Tongue (tissue), 2 donors: ENCODE measurements around the gene SGPP2. TPM values are rescaled to one million over a fixed set of nuclear protein-coding genes. Genes with fewer than 3 reads are reported as not detected.
"Not testable (repeated sequence)": the region's sequence is repeated elsewhere in the genome, so short reads cannot be mapped to it uniquely, and the experiment has no call there.

Experiments used
- DNase-seq: peaks from one replicate; pipeline ENCODE4 v3.0.0-alpha.2; 2015
- total RNA-seq: library from RNA; depleted of rRNA; stranded (reverse); fragments of >200 nt; gene quantifications from one replicate; pipeline ENCODE4 v1.2.3, GENCODE V29; 2014

The SGPP2 gene
- 2.3 TPM for total RNA-seq

- no peak for DNase-seq
These were observed at the start of gene SGPP2 for GRCh38 chr2:222424276-222424728. TSS of gene SGPP2 (plus strand) at chr2:222424543. CDS start at chr2:222424603, 60 bp downstream.

DNA sequence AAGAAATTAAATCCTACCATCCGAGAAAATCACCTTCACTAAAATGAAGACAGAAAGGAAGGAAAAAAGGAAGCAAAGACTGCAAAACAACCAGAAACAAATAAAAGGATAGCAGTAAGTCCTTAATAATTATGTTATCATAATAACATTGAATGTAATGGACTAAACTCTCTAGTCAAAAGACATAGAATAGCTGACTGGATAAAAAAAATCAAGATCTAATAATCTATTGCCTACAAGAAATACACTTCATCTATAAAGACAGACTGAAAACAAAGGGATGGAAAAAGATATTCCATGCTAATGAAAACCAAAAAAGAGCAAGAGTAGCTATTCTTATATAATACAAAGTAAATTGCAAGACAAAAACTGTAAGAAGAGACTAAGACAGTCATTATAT is 48.5 kb upstream of the SGPP2 start:
- DNase-seq: no peak

GRCh38 chr2:222380456-222380855 is 43.9 kb upstream of the SGPP2 start:
- no peak for DNase-seq

- DNase-seq: no peak
These were observed 42.8 kb upstream of the SGPP2 start for GRCh38 chr2:222381566-222381965.

DNA sequence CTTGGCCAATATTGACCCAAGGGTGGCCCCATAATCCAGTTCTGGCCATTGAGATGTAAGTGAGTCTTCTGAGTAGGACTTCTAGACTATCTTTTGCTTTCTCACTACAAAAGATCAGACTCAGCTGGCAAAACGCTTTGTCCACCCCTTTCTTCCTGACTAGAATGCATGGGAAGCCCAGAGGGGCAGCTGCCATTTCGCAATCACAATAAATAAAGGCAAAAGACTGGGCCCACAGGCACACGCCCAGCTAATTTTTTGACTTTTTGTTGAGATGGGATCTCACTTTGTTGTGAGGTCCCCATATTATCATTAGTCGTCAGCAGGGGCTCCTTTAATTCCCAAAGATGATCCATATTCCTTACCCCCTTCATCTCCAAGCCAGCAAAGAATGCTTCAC is 41.1 kb upstream of the SGPP2 start:
- no peak for DNase-seq

DNA sequence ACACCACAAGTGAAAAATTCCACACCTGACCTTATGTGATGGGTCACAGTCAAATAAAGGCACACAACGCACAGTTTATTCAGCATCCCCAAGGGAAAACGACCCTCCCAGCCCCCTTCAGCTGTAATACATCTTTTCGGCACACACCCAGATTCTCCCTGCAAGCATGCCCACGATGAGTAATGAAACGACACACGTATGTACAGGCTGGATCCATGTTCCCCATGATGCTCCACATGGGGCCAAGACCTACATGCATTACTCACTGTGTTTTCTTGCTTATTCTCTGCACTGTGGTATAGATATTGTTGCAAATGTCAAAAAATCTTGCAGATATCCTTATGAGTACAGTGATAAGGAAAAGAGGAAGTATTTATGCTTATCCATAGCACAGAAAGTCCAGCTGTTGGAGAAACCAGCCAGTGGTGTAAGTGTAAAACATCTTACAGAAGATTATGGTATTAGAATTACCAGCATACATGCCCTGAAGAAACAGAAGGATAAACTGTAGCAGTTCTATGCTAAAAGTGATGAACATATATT is 32.5 kb upstream of the SGPP2 start:
- no peak for DNase-seq

DNA sequence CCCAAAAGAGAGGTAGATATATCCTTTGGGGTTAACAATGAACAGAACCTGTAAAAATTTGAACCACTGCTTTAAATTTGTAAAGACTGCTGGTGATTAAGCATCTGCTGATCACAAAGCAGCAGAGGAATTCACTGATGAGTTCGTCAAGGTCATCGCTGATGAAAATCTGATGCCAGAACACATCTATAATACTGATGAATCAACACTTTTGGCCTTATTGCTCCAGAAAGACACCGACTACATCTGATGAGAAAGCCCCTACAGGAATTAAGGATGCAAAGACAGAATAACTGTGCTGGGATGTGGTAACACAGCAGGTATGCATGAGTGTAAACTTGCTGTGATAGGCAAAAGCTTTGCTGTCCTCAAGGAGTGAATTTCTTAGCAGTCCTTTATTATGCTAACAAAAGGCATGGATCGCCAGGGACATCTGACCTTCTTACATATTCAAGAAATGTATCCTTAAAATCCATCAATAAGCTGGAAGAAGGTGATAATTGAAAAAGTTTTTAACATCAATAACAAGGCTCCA is 30.5 kb upstream of the SGPP2 start:
- no peak for DNase-seq

GRCh38 chr2:222398446-222398885 is 25.9 kb upstream of the SGPP2 start:
- DNase-seq: peak; percentile 1

DNA sequence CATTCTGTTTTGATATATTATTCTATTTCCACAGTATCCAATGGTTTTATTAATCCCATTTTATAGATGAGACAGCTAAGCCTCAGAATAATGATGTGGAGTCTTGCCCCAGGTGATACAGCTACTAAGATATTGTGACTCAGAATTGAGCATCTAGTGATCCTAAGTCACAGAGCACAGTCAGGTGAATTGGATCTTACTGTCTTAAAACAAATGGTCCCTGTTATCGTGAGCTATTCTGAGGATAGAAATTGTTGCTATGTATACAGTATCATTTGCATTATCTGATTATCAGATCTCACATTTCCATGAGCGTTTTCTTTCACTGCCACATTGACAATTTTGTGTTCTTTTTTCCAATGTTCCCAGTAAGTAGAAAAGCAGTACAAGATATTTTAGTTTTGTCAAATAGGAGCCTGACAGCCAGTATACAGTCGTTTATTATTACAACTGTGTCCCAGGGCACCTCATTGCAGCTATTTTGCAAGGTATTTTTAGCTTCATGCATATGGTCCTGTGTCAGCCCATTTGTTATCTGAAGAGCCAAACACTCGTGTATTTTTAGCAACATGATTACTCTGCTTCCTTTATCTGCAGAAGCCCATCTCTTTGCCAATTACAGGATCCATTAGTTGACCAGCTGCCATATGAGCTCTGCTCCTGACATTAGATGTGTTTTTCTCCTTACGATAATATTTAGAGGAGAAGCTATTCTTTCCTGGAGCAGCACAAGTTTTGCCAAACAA is 25.1 kb upstream of the SGPP2 start:
- peak; percentile 57 for DNase-seq

- no peak for DNase-seq
These were observed 20.0 kb upstream of the SGPP2 start for GRCh38 chr2:222404151-222404905.

DNA sequence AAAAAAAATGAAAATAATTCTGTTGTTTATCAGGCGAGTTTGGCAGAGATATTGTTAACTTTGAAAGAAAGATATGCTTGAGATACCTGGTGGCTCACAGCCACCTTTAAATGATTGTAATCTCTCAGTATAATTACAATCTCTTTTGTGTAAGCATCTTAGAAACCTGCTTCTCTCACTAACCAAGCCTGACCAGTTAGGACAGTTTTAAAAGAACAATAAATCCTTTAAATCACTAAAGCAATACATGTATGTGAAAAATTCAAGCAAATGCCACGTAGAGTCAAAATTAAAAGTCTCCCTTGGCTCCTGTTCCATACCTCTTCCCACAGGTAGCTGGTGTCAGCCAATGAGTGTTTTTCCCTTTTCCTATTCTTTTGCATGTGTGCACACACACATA is 15.7 kb upstream of the SGPP2 start:
- no peak for DNase-seq

DNA sequence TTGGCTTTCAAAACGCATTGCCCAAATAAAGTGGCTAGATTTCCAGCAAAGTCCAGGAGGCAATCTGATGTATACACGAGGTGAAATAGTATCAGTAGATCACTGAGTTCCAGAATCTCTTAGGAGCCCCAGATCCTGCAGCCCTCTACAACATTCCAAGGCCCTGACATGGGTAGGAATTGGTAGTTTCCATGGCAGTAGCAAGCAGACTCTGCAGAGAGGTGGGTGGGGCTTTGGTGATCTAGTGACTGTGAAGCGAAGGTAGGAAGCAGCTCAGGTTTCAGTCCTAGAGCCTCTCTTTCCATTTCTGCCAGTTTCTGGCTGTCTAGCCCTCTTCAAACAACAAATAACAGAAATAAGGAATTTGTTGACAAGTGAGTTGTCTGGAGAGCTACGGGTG is 13.8 kb upstream of the SGPP2 start:
- DNase-seq: peak; percentile 33

DNA sequence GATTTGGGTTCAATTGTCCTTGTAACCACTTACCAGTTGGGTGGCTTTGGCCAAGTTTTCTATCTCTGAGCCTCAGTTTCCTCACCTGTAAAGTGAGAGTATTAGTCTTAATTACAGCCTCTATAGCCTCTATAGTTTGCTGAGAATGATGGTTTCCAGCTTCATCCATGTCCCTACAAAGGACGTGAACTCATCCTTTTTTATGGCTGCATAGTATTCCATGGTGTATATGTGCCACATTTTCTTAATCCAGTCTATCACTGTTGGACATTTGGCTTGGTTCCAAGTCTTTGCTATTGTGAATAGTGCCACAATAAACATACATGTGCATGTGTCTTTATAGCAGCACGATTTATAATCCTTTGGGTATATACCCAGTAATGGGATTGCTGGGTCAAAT is 12.0 kb upstream of the SGPP2 start:
- not testable (repeated sequence) for DNase-seq

DNA sequence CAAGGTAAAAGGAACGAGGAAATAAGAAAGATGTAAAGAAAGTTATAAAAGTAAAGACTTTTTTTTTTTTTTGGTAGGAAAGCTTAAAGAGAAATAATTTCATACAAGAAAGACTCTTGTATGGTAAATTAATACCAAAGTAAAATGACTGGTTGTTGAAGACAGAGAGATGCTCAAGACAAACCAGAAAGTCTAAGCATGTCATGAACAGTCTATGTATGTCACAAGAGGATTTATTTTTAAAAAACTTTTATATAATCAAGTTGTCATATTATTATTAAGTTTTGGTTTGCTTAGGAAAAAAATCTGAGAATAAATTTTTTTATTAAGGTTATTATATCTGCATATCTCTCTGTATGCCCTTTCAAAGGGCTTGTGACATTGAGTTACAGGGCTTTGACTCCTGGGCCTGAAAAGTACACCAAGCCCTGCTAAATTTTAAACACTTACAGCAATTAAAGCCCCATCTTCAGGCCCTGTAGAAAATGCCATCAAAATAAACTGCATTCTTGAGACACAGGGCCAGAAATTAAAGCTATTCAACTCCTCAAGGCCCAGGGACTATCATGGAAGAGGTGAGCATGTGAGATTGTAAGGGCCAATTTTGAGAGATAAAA is 10.9 kb upstream of the SGPP2 start:
- no peak for DNase-seq

DNA sequence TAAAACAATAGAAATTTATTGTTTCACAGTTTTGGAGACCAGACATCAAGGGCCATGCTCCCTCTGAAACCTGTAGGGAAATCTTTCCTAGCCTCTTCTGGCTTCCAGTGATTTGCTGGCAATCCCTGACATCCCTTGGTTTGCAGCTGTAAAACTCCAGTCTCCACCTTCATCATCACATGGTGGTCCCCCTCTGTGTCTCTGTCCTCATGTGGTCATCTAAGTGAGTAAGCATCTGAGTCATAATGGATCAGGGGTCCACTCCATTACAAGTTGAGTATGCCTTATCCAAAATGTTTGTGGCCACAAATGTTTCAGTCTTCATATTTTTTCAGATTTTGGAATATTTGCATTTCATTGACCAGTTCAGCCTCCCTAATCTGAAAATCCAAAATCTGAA is 5.6 kb upstream of the SGPP2 start:
- no peak for DNase-seq

DNA sequence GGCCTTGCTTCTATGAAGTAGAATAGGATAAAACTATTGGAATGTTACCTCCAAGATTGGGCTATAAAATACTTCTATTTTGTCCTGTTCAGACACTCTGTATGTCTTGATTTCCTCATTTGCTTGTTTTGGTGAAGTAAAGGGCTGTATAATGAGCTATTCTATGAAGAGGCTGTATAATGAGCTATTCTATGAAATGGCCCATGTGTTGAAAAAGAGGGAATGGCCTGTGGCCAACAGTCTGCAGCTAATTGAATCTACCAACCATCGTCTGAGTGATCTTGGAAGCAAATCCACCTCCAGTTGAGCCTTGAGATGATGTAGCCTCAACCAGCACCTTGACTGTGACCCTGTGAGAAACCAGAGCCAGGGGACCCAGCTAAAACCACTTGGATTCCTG is 3.8 kb upstream of the SGPP2 start:
- DNase-seq: no peak

DNA sequence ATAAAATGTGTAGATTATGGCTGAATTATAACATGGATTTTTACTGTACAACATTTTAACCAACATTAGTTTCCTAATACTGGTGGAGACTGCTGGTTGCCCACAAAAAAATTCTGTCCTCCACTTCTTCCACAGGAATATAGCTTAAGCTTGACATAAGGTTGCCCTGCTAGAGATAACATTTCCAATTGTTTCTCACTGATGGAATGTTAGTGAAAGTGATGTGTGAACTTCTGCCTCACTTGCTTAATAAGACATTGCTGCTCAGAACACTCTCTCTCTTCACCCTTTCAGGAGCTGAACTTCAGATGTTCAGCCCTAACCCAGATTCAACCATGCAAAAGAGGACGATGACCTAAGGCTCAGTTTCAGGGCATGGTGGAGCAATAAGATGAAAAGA is 2.7 kb upstream of the SGPP2 start:
- no peak for DNase-seq

DNA sequence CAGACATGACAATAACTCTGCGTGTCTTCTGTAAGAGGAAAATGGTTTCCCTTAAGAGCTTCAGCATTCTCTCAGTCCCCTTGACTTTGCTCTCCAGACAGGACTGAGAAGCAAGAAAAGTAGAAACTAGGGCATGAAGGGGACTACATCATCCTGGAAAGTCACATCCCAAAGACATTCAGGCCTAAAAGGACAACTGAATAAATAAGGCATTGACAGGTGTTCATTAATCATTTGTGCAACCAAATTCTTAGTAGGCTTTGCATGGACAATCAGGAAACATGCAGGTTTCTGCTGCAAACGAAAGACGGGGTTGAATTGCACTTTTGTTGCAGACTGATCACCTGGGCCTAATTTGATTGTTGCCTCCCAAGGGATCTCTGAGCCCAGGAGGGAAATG is 1.2 kb upstream of the SGPP2 start:
- DNase-seq: no peak

GRCh38 chr2:222423632-222424275 is 589 bp upstream of the SGPP2 start:
- no peak for DNase-seq

- DNase-seq: peak; percentile 25
These were observed 657 bp downstream of the SGPP2 start for GRCh38 chr2:222424729-222425671.
